GM18508 (cell line): Measurements from ENCODE around the gene TRDMT1.

ENCODE experiments used
- ATAC-seq: cut with Tn5 transposase; IDR thresholded peaks from one replicate; pipeline ENCODE4 v1.9.1; 2021; ENCODE audit warnings: moderate number of reproducible peaks; ENCODE audit not compliant: insufficient read depth, unreplicated experiment

Gene TRDMT1

DNA sequence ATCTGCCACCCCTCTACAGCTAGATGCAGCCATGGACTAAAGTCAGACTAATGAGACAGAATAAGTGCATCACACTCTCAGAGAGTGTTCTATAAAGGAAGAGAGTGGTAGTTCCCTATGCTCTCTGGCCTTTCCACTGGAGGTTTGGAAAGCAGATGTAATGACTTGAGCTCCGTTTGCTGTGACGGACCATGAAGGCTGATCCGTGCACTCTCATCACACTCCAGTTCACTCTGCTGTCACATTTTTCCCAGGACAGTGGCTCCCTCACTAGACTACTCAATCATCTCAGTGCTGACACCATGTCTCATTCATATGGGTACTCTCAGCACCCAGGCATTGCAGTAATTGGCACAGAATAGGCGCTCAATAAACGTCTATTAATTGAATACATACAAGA is 20.4 kb downstream of the TRDMT1 start:
- no peak for ATAC-seq

DNA sequence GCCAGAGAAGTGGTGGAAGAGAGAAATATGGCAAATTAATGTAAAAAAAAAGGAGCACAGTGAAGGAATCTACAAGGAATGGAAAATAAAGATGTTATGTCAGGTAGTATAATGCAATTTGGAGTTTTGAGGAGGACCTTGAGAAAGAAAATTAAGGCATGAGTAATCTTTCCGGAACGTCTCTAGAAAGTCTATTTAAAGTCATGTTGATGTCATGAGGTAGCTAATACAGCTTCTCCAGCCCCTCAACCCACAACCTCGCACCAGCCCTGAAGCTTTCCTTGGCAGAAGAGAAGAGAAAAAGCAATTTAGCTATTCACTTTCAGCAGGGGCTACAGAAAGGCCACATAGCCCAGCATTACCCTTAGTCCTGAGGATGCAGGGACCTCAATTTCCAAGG is 22.5 kb downstream of the TRDMT1 start:
- no peak for ATAC-seq

- no peak for ATAC-seq
These were observed 23.5 kb downstream of the TRDMT1 start for GRCh38 chr10:17178006-17178405.

- no peak for ATAC-seq
These were observed 24.5 kb downstream of the TRDMT1 start for GRCh38 chr10:17177014-17177413.

DNA sequence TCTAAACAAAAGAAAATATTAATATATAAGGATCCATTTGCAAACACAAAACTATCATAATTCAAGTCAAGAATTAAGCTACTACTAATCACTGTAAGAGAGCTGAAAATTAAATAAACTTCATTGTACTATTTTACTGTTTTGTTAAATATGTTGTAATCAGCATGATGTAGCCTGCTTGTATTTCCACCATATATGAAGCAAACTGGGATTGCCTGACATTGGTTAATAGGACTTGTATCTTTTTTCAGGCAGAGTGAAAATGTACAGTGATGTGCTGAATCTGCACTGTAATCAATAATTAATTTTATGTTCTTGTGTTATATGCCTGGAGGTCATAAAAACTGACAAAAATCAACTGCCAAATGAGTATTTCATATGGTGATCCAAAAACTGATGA is 25.4 kb downstream of the TRDMT1 start:
- no peak for ATAC-seq

DNA sequence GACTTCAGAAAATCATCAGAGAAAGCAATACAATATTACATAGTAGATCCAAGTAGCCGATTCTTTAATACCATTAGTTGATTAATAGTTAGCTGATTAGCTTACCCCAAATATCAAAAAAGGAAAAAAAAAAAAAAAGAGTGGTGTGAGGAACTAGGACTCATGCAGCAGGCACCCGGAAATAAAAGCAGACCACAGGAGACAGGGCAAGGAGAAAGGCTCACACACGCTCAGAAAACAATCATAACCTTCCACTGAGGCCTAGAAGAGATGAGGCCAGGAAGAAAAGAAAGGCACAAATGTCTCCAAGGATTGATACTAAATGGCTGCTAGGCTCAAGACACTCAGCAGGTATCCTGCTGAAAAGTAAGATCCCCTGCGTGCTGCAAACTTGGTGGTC is 25.9 kb downstream of the TRDMT1 start:
- ATAC-seq: no peak

GRCh38 chr10:17174626-17175025 is 26.8 kb downstream of the TRDMT1 start:
- ATAC-seq: no peak

DNA sequence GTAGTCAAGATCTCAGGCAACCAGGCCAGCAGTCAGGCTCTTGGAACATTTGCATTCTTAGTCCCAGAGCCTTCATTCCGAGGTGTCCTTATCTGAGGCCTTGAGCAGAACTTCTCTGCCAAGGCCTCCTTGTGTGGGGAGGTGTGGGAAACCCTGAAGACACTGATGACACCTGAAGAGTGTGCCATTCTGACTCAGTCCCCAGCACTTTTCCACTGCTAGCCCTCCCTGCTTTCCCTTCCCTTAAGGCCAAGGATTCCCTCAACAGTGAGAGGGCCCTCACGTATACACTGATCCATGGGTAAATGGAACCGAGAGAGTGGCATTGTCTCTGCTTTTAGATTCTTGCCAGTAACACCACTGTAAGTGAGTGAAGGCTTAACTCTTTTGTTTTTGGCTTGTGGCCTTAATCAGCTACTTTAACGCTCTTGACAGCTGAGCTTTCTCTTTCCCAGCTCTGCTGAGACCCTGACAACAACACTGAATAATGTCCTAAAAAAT is 30.3 kb downstream of the TRDMT1 start:
- ATAC-seq: no peak

GRCh38 chr10:17169803-17170202 is 31.7 kb downstream of the TRDMT1 start:
- ATAC-seq: no peak

GRCh38 chr10:17166699-17167098 is 34.8 kb downstream of the TRDMT1 start:
- no peak for ATAC-seq

DNA sequence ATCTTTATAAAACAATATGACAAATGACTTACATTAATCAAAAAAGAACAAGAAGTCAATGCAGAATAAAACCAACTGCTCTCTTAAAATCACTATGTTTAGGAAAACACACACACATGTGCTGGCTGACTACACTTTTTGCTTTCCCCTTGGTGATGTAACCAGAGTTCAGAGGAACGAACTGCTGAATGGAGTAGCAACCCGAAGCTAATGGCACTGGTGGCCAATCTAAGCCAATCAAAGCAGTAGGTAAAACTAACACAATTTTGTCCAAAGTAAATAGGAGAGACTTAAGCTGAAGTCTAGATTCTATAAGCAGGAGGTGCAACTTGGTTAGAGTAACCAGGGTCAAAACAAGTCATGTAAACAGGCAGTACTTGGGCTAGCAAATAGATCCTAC is 38.6 kb downstream of the TRDMT1 start:
- ATAC-seq: no peak

GRCh38 chr10:17161775-17162174 is 39.7 kb downstream of the TRDMT1 start:
- no peak for ATAC-seq

- ATAC-seq: no peak
These were observed 44.4 kb downstream of the TRDMT1 start for GRCh38 chr10:17157024-17157423.

DNA sequence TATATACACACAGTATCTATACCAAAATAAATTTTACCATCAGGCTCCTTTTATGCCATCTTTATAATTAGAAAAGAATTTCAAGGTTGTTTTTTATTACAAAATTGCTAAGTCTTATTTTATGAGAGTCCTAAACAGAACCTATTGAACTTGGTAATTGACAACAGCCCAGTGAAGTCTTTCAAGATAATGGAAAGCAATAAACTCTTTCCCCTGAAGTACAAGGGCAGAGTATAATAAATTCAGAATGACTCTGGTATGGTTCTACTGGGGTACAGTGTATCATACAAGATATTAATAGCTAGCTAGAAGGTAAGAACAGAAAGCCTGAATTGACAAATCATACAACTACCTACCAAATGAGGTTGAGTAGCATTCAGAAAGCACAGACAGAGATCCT is 45.6 kb downstream of the TRDMT1 start:
- ATAC-seq: no peak

DNA sequence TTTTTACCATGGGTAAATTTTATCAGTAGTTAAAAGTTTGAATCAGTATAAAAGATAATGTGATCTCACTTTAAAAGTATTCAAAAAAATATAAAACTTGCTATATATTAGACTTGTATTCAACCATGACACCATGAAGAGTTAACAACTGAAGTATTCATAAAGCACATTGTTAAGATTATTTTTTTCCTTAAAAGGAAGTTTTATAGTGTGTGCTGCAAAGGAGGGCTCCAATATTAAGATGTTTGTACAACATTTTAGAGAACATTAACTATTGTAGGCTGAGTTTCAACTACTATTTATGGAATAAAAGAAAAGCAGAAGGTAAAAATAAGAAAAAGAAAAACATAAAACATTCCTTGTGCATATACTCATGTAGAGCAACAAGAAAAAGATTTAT is 47.4 kb downstream of the TRDMT1 start:
- ATAC-seq: no peak

DNA sequence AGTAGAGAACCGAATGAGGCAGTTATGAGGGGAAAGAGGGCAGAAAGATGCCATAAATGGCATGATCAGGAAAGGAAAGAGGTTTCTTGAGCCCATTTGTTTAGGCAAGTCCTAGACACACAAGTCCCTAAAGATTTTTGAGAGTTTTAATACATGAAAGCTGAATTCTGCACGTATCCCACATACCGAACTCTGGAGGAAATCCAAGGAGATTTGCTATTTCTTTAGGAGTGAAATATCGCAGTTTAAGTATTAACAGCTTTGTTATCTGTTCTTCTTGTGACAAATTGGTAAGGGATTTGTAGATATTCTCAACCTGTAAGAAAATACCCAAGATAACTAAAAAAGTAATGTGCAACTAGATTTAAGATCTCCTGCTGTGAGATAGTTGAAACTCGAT is 48.2 kb downstream of the TRDMT1 start:
- no peak for ATAC-seq

DNA sequence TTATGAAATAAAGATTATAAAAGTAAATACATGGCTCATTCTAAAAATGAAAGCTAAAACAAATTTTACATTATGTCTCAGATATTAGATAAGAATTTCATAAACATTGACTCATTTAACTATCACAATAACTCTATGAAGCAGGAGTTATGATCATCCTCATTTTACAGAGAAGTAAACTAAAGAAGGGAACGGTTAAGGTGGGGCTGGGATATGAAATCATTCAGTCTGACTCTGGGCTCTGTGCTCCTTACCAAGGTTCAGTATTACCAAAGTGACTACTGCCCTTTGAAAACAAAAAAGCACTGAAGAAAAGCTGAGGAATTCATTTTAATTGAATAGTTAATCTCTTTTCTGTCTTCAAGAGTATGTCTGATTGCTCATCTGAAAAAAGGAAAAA is 49.8 kb downstream of the TRDMT1 start:
- no peak for ATAC-seq

- ATAC-seq: no peak
These were observed 53.5 kb downstream of the TRDMT1 start for GRCh38 chr10:17147884-17148489.

- no peak for ATAC-seq
These were observed 54.6 kb downstream of the TRDMT1 start for GRCh38 chr10:17146892-17147291.

DNA sequence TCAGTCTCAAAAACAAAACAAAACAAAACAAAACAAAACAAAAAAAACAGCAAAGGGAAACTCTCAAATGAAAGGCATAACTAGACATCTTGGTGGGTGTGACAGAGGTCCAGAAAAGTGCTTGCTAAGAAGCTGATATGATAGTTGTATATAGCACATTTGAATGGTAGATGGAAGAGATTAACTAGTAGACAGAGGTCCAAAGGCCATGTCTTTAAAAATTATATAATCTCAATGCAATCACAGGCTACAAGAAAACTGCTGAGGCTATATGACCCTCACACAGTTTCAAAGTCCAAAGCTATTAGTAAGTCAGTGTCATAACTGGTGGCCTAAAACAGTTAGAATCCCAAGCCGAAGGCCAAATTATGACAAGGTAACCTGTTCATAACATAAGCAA is 56.2 kb downstream of the TRDMT1 start:
- no peak for ATAC-seq

DNA sequence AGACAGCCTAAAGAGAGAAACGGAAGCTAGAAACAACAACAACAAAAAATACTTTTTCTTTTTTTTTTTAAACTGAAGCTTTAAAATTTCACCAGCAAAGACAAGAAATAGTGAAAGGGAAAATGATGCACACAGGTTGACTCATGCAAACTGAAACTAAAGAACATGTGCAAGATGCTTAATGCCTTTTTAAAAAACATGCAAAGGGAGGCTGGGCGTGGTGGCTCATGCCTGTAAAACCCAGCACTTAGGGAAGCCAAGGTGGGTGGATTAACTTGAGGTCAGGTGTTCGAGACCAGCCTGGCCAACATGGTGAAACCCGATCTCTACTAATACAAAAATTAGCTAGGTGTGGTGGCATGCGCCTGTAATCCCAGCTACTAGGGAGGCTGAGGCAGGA is 56.7 kb downstream of the TRDMT1 start:
- ATAC-seq: no peak

DNA sequence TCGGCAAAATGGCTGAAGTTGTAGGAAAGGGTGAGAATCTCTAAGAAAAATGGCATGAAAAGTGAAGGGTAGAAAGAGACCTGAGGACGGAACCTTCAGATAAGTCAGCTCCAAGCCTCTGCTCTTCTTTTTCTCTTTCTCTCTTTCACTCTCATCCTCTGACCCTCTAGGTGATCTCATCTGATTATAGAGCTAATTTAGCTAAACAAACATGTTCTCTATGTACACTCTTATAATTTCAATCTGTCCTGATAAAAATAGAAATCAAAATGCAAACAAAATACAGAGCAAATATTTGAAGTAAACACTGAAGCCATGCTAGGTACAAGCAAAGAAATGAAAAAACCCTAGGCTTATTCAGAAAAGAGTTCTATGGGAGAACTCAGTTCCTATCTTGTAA is 57.4 kb downstream of the TRDMT1 start:
- ATAC-seq: no peak
